Measurements from ENCODE around the gene DRD3.

DRD3 gene

DNA sequence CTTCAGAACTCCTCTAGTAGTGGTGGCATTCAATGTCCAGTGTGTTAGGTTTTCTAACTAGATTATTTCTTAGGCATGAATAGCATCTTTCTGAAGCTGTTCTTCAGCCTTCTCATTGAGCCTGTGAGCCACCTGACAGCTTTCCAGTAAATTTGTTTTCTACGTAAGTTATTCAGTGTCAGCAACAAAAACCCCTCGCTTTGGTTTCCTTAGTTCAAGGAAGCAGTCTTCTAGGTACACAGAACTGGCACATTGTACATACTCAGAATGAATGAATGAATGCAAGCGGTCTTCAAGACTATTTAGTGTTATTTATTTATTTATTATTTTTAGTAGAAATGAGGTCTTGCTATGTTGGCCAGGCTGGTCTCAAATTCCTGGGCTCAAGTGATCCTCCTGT, 44.9 kb downstream of the DRD3 start:
- no peak overlapping the region for H3K9ac ChIP-seq
- no peak for TF ChIP-seq Cebpa-rat (IDR thresholded peaks at IDR 0.05)
- no peaks in the 10 kb centered on the region for H3K27me3 ChIP-seq
- no peaks in the 10 kb centered on the region for H3K36me3 ChIP-seq
- no peak overlapping the region for H3K27ac ChIP-seq
- H3K4me1 ChIP-seq = no peaks in the 10 kb centered on the region
- H4K20me1 ChIP-seq = no peaks in the 10 kb centered on the region
- H3K4me3 ChIP-seq = no peak overlapping the region
- peaks cover 0 to 17% (median 8%) of the 10 kb centered on the region in 11 experiments; a peak in 13 of 22 replicates for H3K9me3 ChIP-seq (replicated peaks in 1 of 11)
- no peak overlapping the region for H3K4me2 ChIP-seq

DNA sequence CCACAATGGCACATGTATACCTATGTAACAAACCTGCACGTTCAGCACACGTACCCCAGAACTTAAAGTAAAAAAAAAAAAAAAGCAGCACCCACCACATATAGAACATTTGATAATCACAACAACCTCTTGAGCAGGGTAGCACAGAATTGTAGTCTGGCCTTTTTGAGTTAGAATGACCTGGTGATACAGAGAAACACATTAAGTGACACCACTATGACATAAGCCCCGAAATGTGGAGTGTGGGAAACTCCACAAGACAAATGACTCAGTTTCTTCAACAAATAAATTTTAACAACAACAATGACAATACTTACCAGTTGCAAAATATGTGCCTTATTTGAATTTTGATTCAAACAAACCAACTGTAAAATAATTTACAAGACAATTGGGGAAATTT, 46.4 kb downstream of the DRD3 start:
- Histone ChIP-seq H3K27ac (no peak overlapping the region), H3K4me3 (no peak overlapping the region), H3K9me3 (replicated peaks in 1 of 11) (peaks cover 0 to 8% (median 4%) of the 10 kb centered on the region in 11 experiments; a peak in 5 of 22 replicates), H3K4me1 (no peaks in the 10 kb centered on the region), H3K36me3 (no peaks in the 10 kb centered on the region), H3K4me2 (no peak overlapping the region), H3K27me3 (no peaks in the 10 kb centered on the region), H4K20me1 (no peaks in the 10 kb centered on the region), H3K9ac (no peak overlapping the region)
- TF ChIP-seq Cebpa-rat (IDR thresholded peaks at IDR 0.05) = no peak

DNA sequence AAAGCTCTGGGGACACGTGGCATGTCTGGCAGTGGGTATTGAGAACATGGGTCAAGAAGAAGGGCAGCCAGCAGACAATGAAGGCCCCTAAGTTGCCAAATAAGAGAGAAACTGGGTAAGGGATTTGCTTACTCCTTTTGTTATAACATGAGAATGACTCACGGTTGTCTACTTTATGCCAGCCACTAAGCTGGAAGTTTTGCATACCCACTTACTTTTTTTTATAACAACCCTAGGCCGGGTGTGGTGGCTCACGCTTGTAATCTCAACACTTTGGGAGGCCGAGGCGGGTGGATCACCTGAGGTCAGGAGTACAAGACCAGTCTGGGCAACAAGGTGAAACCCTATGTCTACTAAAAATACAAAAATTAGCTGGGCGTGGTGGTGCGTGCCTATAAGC, 50.0 kb downstream of the DRD3 start:
- no peak for TF ChIP-seq Cebpa-rat (IDR thresholded peaks at IDR 0.05)
- H4K20me1 ChIP-seq = no peaks in the 10 kb centered on the region

DNA sequence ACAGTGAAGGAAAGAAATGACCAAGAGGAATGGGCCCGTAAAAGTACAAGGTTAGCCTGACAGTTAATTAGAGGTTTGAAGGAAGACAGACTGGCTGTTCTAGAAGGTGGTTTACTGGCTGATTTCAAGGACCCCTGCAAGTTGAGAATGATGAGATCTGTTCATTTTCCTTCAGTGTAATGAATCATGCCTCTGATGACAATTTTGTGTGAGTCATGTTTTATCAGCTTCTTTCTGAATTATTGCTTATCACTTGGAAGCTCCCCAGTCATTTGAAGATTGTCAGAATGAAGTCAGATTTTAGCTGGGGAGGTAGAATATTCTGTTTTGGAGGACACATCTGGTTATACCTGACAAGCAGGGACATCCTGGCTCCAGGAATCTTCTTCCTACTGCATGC, 50.6 kb downstream of the DRD3 start:
- no peak overlapping the region for H3K27ac ChIP-seq
- no peak overlapping the region for H3K9ac ChIP-seq

More for the DNA sequence above, 50.0 kb downstream of the DRD3 start:
- no peaks in the 10 kb centered on the region for H3K9me3 ChIP-seq (replicated peaks in 1 of 11)
- no peaks in the 10 kb centered on the region for H3K36me3 ChIP-seq
- no peaks in the 10 kb centered on the region for H3K4me1 ChIP-seq
- H3K4me3 ChIP-seq = no peak overlapping the region
- H3K27me3 ChIP-seq = no peaks in the 10 kb centered on the region
- H3K4me2 ChIP-seq = no peak overlapping the region
- H3K27ac ChIP-seq = no peak overlapping the region
- H3K9ac ChIP-seq = no peak overlapping the region

DNA sequence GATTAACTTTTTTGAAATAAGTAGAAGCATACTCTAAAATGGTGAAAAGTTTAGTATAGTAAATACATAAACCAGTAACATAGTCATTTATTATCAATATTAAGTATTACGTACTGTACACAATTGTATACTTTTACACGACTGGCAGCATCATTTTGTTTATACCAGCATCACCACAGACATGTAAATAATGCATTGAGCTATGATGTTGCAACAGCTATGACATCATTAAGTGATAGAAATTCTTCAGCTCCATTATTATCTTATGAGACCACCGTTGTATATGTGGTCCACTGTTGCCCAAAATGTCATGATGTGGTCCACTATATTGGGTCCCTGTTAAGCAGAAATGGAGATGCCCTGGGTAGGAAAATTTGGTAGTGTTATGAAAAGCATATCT, 51.3 kb downstream of the DRD3 start:
- Histone ChIP-seq H4K20me1 (no peaks in the 10 kb centered on the region), H3K4me3 (no peak overlapping the region), H3K9me3 (replicated peaks in 1 of 11) (no peaks in the 10 kb centered on the region), H3K27ac (no peak overlapping the region), H3K9ac (no peak overlapping the region), H3K4me2 (no peak overlapping the region), H3K4me1 (peaks cover 0 to 3% (median 0%) of the 10 kb centered on the region in 10 experiments; a peak in 1 of 20 replicates), H3K36me3 (no peaks in the 10 kb centered on the region), H3K27me3 (no peaks in the 10 kb centered on the region)
- no peak for TF ChIP-seq Cebpa-rat (IDR thresholded peaks at IDR 0.05)

More for the DNA sequence above, 50.6 kb downstream of the DRD3 start:
- Histone ChIP-seq H3K9me3 (replicated peaks in 1 of 11) (no peaks in the 10 kb centered on the region), H3K4me3 (no peak overlapping the region), H3K4me2 (no peak overlapping the region), H3K27me3 (no peaks in the 10 kb centered on the region), H3K36me3 (no peaks in the 10 kb centered on the region), H3K4me1 (no peaks in the 10 kb centered on the region), H4K20me1 (no peaks in the 10 kb centered on the region)
- TF ChIP-seq Cebpa-rat (IDR thresholded peaks at IDR 0.05) = no peak

DNA sequence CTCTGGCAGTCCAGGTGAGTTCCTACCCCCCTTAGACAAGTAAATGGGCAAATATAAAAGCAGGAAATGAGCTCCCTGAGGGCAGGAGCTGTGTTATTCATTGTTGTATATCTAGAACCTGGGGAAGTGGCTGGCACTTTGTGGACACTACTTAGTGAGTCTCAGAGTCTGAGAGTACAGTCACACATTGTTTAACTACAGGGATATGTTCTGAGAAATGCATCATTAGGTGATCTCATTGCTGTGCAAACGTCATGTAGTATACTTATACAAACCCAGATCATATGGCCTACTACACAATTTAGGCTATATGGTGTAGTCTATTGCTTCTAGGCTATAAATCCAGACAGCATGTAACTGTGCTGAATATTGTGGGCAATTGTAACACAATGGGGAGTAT, 52.4 kb downstream of the DRD3 start:
- Histone ChIP-seq H3K27me3 (no peaks in the 10 kb centered on the region), H4K20me1 (no peaks in the 10 kb centered on the region), H3K4me3 (no peak overlapping the region), H3K9me3 (replicated peaks in 1 of 11) (no peaks in the 10 kb centered on the region), H3K4me2 (no peak overlapping the region), H3K36me3 (no peaks in the 10 kb centered on the region), H3K9ac (no peak overlapping the region), H3K4me1 (peaks cover 0 to 10% (median 0%) of the 10 kb centered on the region in 10 experiments; a peak in 2 of 20 replicates), H3K27ac (no peak overlapping the region)
- no peak for TF ChIP-seq Cebpa-rat (IDR thresholded peaks at IDR 0.05)

DNA sequence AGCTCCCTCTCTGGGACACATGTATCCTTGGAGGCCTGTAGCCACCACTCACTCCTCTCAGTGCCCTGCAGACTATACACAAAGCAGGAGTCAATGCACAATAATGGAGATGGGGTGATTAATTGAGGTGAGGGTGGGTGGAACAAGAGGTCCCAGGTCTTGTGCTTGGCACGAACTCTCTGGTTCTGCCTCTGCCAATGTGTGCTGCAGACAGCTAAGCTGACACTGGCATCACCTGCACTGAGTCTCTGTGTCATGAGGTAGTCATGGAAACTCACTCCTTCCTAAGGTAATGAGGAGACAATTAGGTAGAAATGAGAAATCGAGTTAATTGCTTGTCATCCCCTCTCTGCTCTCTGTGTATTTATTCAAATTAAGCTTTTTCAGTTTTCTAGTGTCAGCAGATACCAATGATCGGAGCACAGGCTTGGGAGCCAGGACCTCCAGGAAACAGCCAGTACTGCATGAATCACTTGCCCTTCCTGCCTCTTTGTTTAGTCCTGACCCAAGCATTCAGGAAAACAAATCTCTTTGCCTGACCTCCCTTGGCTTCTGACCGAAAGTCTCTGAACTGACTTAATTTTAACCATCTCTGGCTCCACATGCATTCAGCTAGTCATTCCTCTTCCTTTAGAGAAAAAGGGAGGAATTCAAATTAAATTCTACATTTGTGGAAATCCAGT, 56.7 kb downstream of the DRD3 start:
- H3K36me3 ChIP-seq = no peaks in the 10 kb centered on the region
- no peak overlapping the region for H3K4me3 ChIP-seq
- H3K4me2 ChIP-seq = peak overlapping the region in 2 of 11 experiments; percentile 23 to 35; a peak in 1 of 22 replicates
- no peak for TF ChIP-seq Cebpa-rat (IDR thresholded peaks at IDR 0.05)
- H3K27me3 ChIP-seq = no peaks in the 10 kb centered on the region
- H4K20me1 ChIP-seq = no peaks in the 10 kb centered on the region
- no peaks in the 10 kb centered on the region for H3K9me3 ChIP-seq (replicated peaks in 1 of 11)
- peaks cover 0 to 10% (median 0%) of the 10 kb centered on the region in 10 experiments; a peak in 2 of 20 replicates for H3K4me1 ChIP-seq
- H3K27ac ChIP-seq = no peak overlapping the region
- H3K9ac ChIP-seq = no peak overlapping the region

DNA sequence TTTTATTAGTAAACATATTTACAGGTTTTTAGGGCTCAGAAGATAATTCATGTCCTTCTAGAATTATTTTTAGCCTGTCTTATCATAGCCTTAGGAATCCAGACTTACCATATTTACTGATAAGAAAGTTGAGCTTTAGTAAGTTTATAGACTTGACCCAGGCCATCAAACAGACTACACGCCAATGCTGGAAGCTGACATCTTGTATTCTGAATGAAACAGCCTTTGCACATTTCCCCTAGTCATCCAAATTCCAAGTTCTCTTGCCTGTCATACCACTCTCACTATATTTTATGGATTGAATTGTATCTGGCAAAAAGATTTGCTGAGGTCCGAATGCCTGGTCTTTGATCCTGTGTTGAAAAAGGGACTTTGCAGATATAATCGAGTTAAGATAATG, 58.6 kb downstream of the DRD3 start:
- H3K27ac ChIP-seq = no peak overlapping the region
- H3K9me3 ChIP-seq (replicated peaks in 1 of 11) = no peaks in the 10 kb centered on the region
- no peaks in the 10 kb centered on the region for H3K27me3 ChIP-seq
- no peaks in the 10 kb centered on the region for H4K20me1 ChIP-seq
- no peak overlapping the region for H3K4me2 ChIP-seq
- TF ChIP-seq Cebpa-rat (IDR thresholded peaks at IDR 0.05) = no peak
- no peaks in the 10 kb centered on the region for H3K36me3 ChIP-seq
- H3K4me3 ChIP-seq = no peak overlapping the region
- H3K4me1 ChIP-seq = peaks cover 0 to 10% (median 0%) of the 10 kb centered on the region in 10 experiments; a peak in 2 of 20 replicates
- no peak overlapping the region for H3K9ac ChIP-seq

DNA sequence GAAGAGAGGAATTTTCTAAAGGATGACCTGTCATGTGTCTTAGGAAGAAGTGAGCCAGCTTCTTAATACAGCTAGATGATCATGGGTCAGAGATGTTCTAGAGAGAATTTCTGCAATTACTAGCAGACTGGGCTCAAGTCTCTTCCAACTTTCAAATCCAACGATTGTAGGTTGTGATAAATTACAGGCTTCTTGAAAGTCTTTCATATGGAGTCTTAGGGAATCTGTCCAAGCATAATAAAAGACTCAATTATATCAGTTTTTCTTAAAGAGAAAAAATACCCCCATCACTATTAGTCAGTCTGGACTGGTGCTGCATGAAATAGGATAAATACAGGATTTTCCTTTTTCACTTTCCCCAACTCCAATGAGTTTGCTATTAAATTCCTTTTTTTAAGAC, 59.1 kb downstream of the DRD3 start:
- Histone ChIP-seq H3K4me2 (no peak overlapping the region), H3K27ac (no peak overlapping the region), H3K36me3 (no peaks in the 10 kb centered on the region), H4K20me1 (no peaks in the 10 kb centered on the region), H3K4me1 (peaks cover 0 to 10% (median 0%) of the 10 kb centered on the region in 10 experiments; a peak in 2 of 20 replicates), H3K4me3 (no peak overlapping the region), H3K9me3 (replicated peaks in 1 of 11) (no peaks in the 10 kb centered on the region), H3K9ac (no peak overlapping the region), H3K27me3 (no peaks in the 10 kb centered on the region)
- no peak for TF ChIP-seq Cebpa-rat (IDR thresholded peaks at IDR 0.05)

DNA sequence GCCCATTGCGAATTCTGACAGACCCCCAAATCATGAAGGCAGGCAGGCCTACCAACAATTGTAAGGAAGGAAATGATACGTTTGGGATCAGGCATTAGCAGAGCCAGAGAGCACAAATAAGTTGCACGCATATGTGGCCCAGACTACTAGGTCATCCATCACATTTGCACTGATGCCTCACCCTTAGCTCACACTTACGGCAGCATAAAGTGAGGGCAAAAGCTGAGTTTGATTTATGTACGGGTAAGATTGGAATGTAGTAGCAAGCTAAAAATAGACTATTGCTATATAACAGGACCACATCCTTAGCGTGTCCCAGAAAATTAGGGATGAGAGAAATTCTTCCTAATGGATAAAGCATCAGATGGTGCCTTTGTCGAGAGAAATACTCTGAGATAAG, 63.7 kb downstream of the DRD3 start:
- peaks cover 0 to 18% (median 3%) of the 10 kb centered on the region in 10 experiments; a peak in 9 of 20 replicates for H3K4me1 ChIP-seq
- H3K27ac ChIP-seq = no peak overlapping the region
- TF ChIP-seq Cebpa-rat (IDR thresholded peaks at IDR 0.05) = no peak
- H3K9me3 ChIP-seq (replicated peaks in 1 of 11) = no peaks in the 10 kb centered on the region
- H3K4me2 ChIP-seq = no peak overlapping the region
- no peak overlapping the region for H3K9ac ChIP-seq
- H3K4me3 ChIP-seq = no peak overlapping the region
- no peaks in the 10 kb centered on the region for H4K20me1 ChIP-seq
- H3K27me3 ChIP-seq = no peaks in the 10 kb centered on the region
- H3K36me3 ChIP-seq = no peaks in the 10 kb centered on the region

Measured in BLaER1 treated with 17β-estradiol and CSF1 and Interleukin-3, amounts not matched to agents 10 nM and 100 nM (cell line).